ENCODE measurements around the gene MAML2.

DNA sequence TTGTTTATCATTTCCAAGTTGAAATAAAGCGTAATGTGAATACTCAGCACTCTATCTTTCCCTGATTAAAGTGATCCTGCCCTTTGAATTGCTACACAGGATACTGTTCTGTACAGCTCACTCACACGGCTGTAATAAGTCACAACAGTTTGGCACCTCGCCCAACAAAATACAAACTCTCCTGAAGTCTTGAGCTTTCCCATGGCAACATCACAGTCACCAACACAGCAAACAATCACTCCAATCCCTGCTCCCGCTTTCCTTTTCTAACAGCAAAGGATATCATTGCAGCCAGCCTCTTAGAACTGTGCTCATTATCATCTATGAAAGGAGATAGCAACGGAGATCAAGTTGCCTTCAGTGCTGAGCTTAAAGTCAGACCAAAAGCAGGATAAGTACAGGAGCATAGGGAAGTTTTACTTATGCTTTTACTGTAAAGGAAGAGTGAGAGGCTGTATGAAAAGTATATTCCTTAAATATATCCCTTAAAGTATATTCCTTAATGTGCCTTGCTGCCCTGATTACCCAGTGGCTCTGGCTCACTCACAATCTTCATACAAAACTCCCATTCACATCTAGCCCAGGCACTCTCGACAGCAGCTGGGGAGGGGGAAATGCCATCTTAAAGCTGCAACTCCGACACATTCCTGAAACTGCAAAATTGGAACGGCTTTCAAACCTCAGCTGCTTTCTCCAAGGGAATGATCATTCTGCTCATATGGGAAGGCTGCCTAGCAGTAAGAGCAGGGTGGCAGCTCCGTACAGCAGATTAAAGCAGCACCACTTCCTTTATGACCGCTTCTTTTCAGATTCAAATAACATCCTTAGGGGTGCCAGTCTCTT, 35.8 kb downstream of the MAML2 start:
- TF ChIP-seq POLR2A (IDR thresholded peaks at IDR 0.05) (no peak), CTCF (IDR thresholded peaks at IDR 0.05) (no peak), EP300 (IDR thresholded peaks at IDR 0.05) (no peak)
